ENCODE measurements around the gene TIMM13. TPM values are rescaled to one million over a fixed set of nuclear protein-coding genes. Genes with fewer than 3 reads are reported as not detected.

The TIMM13 gene
- total RNA-seq, 1 donor from 2014 or later, result 61.0 TPM

DNA sequence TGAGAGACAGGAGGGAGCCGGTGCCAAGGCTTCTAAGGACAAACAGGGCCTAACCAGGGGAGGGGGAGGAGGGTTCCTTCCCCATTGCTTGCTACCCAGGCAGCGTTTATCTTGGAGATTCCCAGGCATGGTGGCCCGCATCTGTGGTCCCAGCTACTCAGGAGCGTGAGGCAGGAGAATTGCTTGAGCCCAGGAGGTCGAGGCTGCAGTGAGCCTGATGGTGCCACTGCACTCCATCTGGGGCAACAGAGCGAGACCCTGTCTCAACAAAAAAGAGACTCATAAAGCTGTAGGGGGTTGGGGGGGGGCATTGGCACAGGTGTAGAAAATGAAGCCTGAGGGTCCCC lies 11.4 kb downstream of the TIMM13 start:
- H3K27ac ChIP-seq, result no peak overlapping the region
- no peak for DNase-seq
- no peaks in the 10 kb centered on the region for H3K4me1 ChIP-seq
- intact Hi-C loops (cut with DNase I), result no loop called here
- no peaks in the 10 kb centered on the region for H3K27me3 ChIP-seq
- H3K36me3 ChIP-seq, result peaks cover 9% of the 10 kb centered on the region
- no peak for ATAC-seq
- no peak overlapping the region for H3K4me3 ChIP-seq
- H3K9me3 ChIP-seq, result no peaks in the 10 kb centered on the region
- no peak for TF ChIP-seq CTCF (IDR thresholded peaks at IDR 0.05)

DNA sequence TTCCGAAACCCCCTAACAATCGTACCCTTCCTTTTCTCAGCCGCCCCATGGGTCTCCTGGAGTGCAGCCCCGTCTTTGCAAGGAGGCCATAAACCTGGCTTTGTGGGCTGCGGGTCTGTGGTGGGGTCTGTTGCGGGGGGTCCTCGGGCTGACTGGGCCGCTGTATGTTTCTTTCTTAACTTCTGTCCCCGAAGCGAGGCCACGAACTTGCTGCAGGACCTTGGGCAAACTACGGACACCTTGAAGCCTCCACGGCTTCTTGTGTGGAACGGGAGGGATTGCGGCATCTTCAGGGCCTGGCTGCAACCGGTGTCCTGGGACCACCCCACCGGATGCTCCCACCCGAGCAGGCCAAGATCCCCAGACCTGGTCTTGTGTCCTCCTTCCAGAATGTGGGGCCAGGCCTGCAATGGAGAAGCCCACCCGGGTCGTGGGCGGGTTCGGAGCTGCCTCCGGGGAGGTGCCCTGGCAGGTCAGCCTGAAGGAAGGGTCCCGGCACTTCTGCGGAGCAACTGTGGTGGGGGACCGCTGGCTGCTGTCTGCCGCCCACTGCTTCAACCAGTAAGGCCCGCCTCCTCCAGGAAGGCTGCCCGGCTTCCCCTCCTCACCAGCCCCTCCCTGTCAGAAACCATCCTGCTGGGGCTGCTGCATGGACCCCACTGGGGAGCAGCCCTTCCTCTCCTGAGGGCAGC lies 12.0 kb downstream of the TIMM13 start:
- Histone ChIP-seq H3K27me3 (no peaks in the 10 kb centered on the region), H3K4me1 (no peaks in the 10 kb centered on the region), H3K27ac (no peak overlapping the region), H3K9me3 (no peaks in the 10 kb centered on the region), H3K36me3 (peaks cover 7% of the 10 kb centered on the region), H3K4me3 (no peak overlapping the region)
- ATAC-seq (peak; percentile 16), DNase-seq (no peak)
- no peak for TF ChIP-seq CTCF (IDR thresholded peaks at IDR 0.05)
- intact Hi-C loops (cut with DNase I), result no loop called here

- DNase-seq, result no peak
- peak; percentile 17 for ATAC-seq
- no peaks in the 10 kb centered on the region for H3K27me3 ChIP-seq
- H3K4me3 ChIP-seq, result no peak overlapping the region
- H3K36me3 ChIP-seq, result no peaks in the 10 kb centered on the region
- TF ChIP-seq CTCF (IDR thresholded peaks at IDR 0.05), result no peak
- no peak overlapping the region for H3K27ac ChIP-seq
- intact Hi-C loops (cut with DNase I), result no loop called here
- H3K9me3 ChIP-seq, result no peaks in the 10 kb centered on the region
- H3K4me1 ChIP-seq, result no peaks in the 10 kb centered on the region
Measured at GRCh38 chr19:2413629-2414028, 13.8 kb downstream of the TIMM13 start.

- no peaks in the 10 kb centered on the region for H3K4me1 ChIP-seq
- H3K27ac ChIP-seq, result no peak overlapping the region
- no peak for TF ChIP-seq CTCF (IDR thresholded peaks at IDR 0.05)
- no peaks in the 10 kb centered on the region for H3K9me3 ChIP-seq
- intact Hi-C loops (cut with DNase I), result no loop called here
- H3K27me3 ChIP-seq, result no peaks in the 10 kb centered on the region
- no peak overlapping the region for H3K4me3 ChIP-seq
- ATAC-seq (no peak), DNase-seq (no peak)
- no peaks in the 10 kb centered on the region for H3K36me3 ChIP-seq
Measured at GRCh38 chr19:2413159-2413558, 14.2 kb downstream of the TIMM13 start.

DNA sequence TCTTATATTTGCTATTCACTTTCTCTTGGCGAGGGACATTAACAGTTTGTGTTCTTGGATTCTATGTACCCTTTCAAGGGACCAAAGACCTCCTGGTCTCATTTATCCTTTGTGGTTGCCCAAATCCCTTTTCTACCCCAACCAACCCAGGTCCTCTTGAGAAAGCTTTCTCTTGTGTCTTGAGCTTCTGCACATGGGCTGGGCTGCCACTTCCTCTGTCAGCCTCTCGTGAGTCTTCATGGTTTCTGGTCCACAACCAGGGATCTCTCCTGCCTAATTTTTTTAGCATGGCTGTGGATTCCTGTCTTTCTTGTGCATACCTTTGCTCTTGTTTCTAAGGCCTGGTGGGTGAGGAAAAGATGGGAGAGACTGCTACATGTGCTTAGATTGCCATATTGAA lies 14.9 kb downstream of the TIMM13 start:
- intact Hi-C loops (cut with DNase I), result no loop called here
- H3K36me3 ChIP-seq, result no peaks in the 10 kb centered on the region
- H3K4me3 ChIP-seq, result no peak overlapping the region
- DNase-seq (no peak), ATAC-seq (no peak)
- no peak overlapping the region for H3K27ac ChIP-seq
- H3K9me3 ChIP-seq, result no peaks in the 10 kb centered on the region
- no peaks in the 10 kb centered on the region for H3K27me3 ChIP-seq
- TF ChIP-seq CTCF (IDR thresholded peaks at IDR 0.05), result no peak
- H3K4me1 ChIP-seq, result no peaks in the 10 kb centered on the region

GRCh38 chr19:2411709-2412108 lies 15.7 kb downstream of the TIMM13 start:
- H3K4me3 ChIP-seq, result no peak overlapping the region
- H3K4me1 ChIP-seq, result no peaks in the 10 kb centered on the region
- TF ChIP-seq CTCF (IDR thresholded peaks at IDR 0.05), result no peak
- DNase-seq (no peak), ATAC-seq (no peak)
- H3K27ac ChIP-seq, result no peak overlapping the region
- H3K36me3 ChIP-seq, result no peaks in the 10 kb centered on the region
- intact Hi-C loops (cut with DNase I), result no loop called here
- H3K9me3 ChIP-seq, result no peaks in the 10 kb centered on the region
- no peaks in the 10 kb centered on the region for H3K27me3 ChIP-seq

Measured in upper lobe of right lung (tissue), 1 donor.